Measurements from ENCODE around the gene RPL38. TPM values are rescaled to one million over a fixed set of nuclear protein-coding genes. Genes with fewer than 3 reads are reported as not detected.

Gene RPL38
- total and polyA plus RNA-seq, 2 experiments from 2014 or later = 286 to 5,312 TPM

DNA sequence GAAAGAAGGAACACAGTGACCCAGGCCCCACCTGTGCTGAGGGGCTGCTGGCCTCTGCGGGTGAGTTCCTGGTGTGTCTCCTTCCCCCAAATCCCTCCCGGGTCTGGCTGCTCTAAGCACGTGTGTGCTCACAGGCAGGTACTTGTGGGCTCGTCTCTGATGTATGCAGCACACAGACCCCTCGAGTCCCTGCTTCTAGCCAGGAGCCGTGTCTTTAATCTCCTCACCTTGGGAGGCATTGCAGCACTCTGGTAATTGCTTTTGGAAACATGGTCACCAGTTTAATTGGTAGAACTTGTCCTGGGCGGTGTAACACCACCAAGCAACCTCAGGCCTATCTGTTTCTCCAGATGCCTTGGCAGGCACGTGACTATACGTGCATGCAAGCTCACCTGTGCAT lies 8.8 kb upstream of the RPL38 start:
- Histone ChIP-seq H3K27ac (ENCODE audit: low read depth) (no peak overlapping the region), H3K4me1 (ENCODE audit: insufficient read depth) (no peaks in the 10 kb centered on the region), H4K20me1 (replicated peaks; ENCODE audit: insufficient read depth) (no peaks in the 10 kb centered on the region), H2AFZ (no peak overlapping the region), H3K36me3 (ENCODE audit: insufficient read depth) (no peaks in the 10 kb centered on the region), H3F3A (replicated peaks; ENCODE audit: low read depth) (no peaks in the 10 kb centered on the region), H3K27me3 (ENCODE audit: insufficient read depth) (no peaks in the 10 kb centered on the region), H3K9me2 (ENCODE audit: insufficient read depth) (no peaks in the 10 kb centered on the region), H3K4me3 (no peak overlapping the region), H3K4me2 (no peak overlapping the region), H3K79me2 (replicated peaks; ENCODE audit: insufficient read depth) (no peaks in the 10 kb centered on the region)
- Mint-ChIP-seq H3K36me3 (ENCODE audit: low read depth) (no peaks in the 10 kb centered on the region), H3K9me3 (no peaks in the 10 kb centered on the region), H3K27ac (no peak overlapping the region), H3K4me1 (peaks cover 11% of the 10 kb centered on the region), H3K27me3 (ENCODE audit: insufficient read depth, low read depth, poor library complexity) (peaks cover 13% of the 10 kb centered on the region), H3K4me3 (no peak overlapping the region)
- no peak for ATAC-seq
- no peak for DNase-seq (ENCODE audit: low spot score)
- TF ChIP-seq ZNF462 (CRISPR knock-in tag; IDR thresholded peaks at IDR 0.05) = no peak
- TF ChIP-seq, protein P1, sequence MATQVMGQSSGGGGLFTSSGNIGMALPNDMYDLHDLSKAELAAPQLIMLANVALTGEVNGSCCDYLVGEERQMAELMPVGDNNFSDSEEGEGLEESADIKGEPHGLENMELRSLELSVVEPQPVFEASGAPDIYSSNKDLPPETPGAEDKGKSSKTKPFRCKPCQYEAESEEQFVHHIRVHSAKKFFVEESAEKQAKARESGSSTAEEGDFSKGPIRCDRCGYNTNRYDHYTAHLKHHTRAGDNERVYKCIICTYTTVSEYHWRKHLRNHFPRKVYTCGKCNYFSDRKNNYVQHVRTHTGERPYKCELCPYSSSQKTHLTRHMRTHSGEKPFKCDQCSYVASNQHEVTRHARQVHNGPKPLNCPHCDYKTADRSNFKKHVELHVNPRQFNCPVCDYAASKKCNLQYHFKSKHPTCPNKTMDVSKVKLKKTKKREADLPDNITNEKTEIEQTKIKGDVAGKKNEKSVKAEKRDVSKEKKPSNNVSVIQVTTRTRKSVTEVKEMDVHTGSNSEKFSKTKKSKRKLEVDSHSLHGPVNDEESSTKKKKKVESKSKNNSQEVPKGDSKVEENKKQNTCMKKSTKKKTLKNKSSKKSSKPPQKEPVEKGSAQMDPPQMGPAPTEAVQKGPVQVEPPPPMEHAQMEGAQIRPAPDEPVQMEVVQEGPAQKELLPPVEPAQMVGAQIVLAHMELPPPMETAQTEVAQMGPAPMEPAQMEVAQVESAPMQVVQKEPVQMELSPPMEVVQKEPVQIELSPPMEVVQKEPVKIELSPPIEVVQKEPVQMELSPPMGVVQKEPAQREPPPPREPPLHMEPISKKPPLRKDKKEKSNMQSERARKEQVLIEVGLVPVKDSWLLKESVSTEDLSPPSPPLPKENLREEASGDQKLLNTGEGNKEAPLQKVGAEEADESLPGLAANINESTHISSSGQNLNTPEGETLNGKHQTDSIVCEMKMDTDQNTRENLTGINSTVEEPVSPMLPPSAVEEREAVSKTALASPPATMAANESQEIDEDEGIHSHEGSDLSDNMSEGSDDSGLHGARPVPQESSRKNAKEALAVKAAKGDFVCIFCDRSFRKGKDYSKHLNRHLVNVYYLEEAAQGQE (IDR thresholded peaks at IDR 0.05; ENCODE audit: unreplicated experiment) = no peak
- TF ChIP-seq NANOG (IDR thresholded peaks at IDR 0.05; ENCODE audit: borderline replicate concordance) = no peak
- TF ChIP-seq STAT1 (IDR thresholded peaks at IDR 0.05; ENCODE audit: unreplicated experiment) = no peak
- TF ChIP-seq ZNF331 (CRISPR knock-in tag; IDR thresholded peaks at IDR 0.05; ENCODE audit: low read depth) = no peak
- no peak for TF ChIP-seq EZH2phosphoT487 (IDR thresholded peaks at IDR 0.05; ENCODE audit: unreplicated experiment)
- no peak for TF ChIP-seq EZH2 (IDR thresholded peaks at IDR 0.05; ENCODE audit: low read depth, unreplicated experiment)
- no peak for TF ChIP-seq CTCF (conservative IDR thresholded peaks at IDR 0.05; ENCODE audit: low read depth in 2 of 2)
- no peak for TF ChIP-seq ETS1 (IDR thresholded peaks at IDR 0.05)
- TF ChIP-seq ZNF114 (CRISPR knock-in tag; IDR thresholded peaks at IDR 0.05) = no peak
- no peak for TF ChIP-seq CREB1 (CRISPR knock-in tag; IDR thresholded peaks at IDR 0.05; ENCODE audit: low read depth)
- no peak for TF ChIP-seq POLR2AphosphoS5 (IDR thresholded peaks at IDR 0.05; ENCODE audit: low read depth)
- no peak for TF ChIP-seq JUNB (IDR thresholded peaks at IDR 0.05; ENCODE audit: unreplicated experiment)

Data from GM23338 (cell line).